Omental fat pad (tissue), 4 donors: ENCODE results near the gene PRSS37. TPM values are rescaled to one million over a fixed set of nuclear protein-coding genes. Genes with fewer than 3 reads are reported as not detected.
"Not testable (repeated sequence)": the region's sequence is repeated elsewhere in the genome, so short reads cannot be mapped to it uniquely, and the experiment has no call there.

Experiments used
- ATAC-seq: fragments of 150-250 bp; one replicate; pipeline ENCODE4 v1.9.1; 2016; ENCODE audit warnings: mild to moderate bottlenecking, moderate library complexity; ENCODE audit not compliant: low FRiP score
- DNase-seq: peaks from one replicate; pipeline ENCODE4 v3.0.0-alpha.2; 2019; ENCODE audit warnings: low spot score
- CTCF ChIP-seq, 3 donors: fragments of 450-650 bp; IDR thresholded peaks; one replicate each; pipeline ENCODE4 v1.5.1; 2016 to 2017; ENCODE audit warnings: antibody characterized with exemption in 3 of 3, mild to moderate bottlenecking in 3 of 3, moderate library complexity in 2 of 3
- total RNA-seq, 4 donors: library from RNA; depleted of rRNA; stranded (reverse); fragments of >200 nt; gene quantifications; one replicate each; pipeline ENCODE4 v1.1.0, GENCODE V29; 2016

Gene PRSS37
- total RNA-seq, 4 donors from 2014 or later: not detected

- DNase-seq: no peak
- no peak for ATAC-seq
- TF ChIP-seq CTCF (IDR thresholded peaks at IDR 0.05): no peak
These were observed 1.6 kb upstream of the PRSS37 start for GRCh38 chr7:141842904-141843303.

GRCh38 chr7:141840708-141841107 lies 577 bp downstream of the PRSS37 start:
- no peak for ATAC-seq
- no peak for TF ChIP-seq CTCF (IDR thresholded peaks at IDR 0.05)
- no peak for DNase-seq

GRCh38 chr7:141839256-141839655 lies 2.0 kb downstream of the PRSS37 start:
- no peak for TF ChIP-seq CTCF (IDR thresholded peaks at IDR 0.05)
- ATAC-seq (no peak), DNase-seq (no peak)

- DNase-seq (no peak), ATAC-seq (no peak)
- no peak for TF ChIP-seq CTCF (IDR thresholded peaks at IDR 0.05)
These were observed 2.7 kb downstream of the PRSS37 start for GRCh38 chr7:141838581-141838980.

- ATAC-seq (no peak), DNase-seq (no peak)
- no peak for TF ChIP-seq CTCF (IDR thresholded peaks at IDR 0.05)
These were observed 3.6 kb downstream of the PRSS37 start for GRCh38 chr7:141837683-141838082.

GRCh38 chr7:141822432-141822831 lies 18.9 kb downstream of the PRSS37 start:
- not testable (repeated sequence) for ATAC-seq, DNase-seq

GRCh38 chr7:141820067-141820466 lies 21.2 kb downstream of the PRSS37 start:
- TF ChIP-seq CTCF (IDR thresholded peaks at IDR 0.05): no peak
- DNase-seq (no peak), ATAC-seq (no peak)

GRCh38 chr7:141792526-141792925 lies 48.8 kb downstream of the PRSS37 start:
- DNase-seq (no peak), ATAC-seq (no peak)
- no peak for TF ChIP-seq CTCF (IDR thresholded peaks at IDR 0.05)
